Measurements from ENCODE around the gene ATG4B.
A peak's percentile ranks its signal among the peaks of the same experiment; 100 is the strongest.

ATG4B gene

DNA sequence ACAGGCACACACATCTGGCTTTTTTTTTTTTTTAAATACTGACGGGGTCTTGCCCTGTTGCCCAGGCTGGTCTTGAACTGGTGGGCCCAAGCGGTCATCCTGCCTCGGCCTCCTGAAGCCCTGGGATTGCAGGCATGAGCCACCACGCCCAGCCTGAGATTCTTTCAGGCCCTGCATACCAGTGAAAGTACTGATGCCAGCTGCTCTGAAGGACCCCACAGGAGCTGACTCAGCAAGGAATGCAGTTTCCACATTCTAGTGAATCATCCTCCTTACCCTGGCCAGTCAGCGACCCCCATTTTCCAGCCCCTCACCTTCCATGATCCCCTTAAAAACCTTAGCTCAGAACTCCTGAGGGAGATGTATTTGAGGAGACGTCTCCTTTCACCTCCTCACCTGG is 55.0 kb downstream of the ATG4B start:
- H3K4me1 Mint-ChIP-seq, result peaks cover 13% of the 10 kb centered on the region
- no peak overlapping the region for H3K27ac Mint-ChIP-seq
- TF ChIP-seq, protein P1, sequence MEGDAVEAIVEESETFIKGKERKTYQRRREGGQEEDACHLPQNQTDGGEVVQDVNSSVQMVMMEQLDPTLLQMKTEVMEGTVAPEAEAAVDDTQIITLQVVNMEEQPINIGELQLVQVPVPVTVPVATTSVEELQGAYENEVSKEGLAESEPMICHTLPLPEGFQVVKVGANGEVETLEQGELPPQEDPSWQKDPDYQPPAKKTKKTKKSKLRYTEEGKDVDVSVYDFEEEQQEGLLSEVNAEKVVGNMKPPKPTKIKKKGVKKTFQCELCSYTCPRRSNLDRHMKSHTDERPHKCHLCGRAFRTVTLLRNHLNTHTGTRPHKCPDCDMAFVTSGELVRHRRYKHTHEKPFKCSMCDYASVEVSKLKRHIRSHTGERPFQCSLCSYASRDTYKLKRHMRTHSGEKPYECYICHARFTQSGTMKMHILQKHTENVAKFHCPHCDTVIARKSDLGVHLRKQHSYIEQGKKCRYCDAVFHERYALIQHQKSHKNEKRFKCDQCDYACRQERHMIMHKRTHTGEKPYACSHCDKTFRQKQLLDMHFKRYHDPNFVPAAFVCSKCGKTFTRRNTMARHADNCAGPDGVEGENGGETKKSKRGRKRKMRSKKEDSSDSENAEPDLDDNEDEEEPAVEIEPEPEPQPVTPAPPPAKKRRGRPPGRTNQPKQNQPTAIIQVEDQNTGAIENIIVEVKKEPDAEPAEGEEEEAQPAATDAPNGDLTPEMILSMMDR (IDR thresholded peaks at IDR 0.05), result no peak
- peaks cover 42% of the 10 kb centered on the region for H3K36me3 Mint-ChIP-seq (ENCODE audit: low read depth)
- no peaks in the 10 kb centered on the region for H3K27me3 Mint-ChIP-seq (ENCODE audit: low read depth, poor library complexity)
- no peaks in the 10 kb centered on the region for H3K9me3 Mint-ChIP-seq
- no peak for DNase-seq
- no peak overlapping the region for H3K4me3 Mint-ChIP-seq

DNA sequence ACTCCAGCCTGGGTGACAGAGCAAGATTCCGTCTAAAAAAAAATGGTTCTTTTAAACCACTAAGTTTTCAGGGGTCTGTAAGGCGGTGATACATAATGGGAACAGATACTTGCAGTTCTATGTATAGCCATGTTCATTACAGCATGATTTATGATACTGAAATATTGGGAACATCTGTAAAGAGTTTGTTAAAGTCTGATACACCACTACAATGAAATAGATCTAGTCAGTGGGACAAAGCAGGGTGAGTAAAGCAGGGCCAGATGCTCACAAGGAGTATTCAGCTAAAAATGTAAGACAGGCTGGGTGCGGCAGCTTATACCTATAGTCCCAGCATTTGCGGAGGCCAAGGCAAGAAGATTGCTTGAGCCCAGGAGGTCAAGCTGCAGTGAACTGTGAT is 58.2 kb downstream of the ATG4B start:
- H3K27ac Mint-ChIP-seq, result peak overlapping the region; percentile 40
- no peak overlapping the region for H3K4me3 Mint-ChIP-seq
- H3K9me3 Mint-ChIP-seq, result no peaks in the 10 kb centered on the region
- peaks cover 34% of the 10 kb centered on the region for H3K36me3 Mint-ChIP-seq (ENCODE audit: low read depth)
- peaks cover 5% of the 10 kb centered on the region for H3K4me1 Mint-ChIP-seq
- TF ChIP-seq, protein P1 (IDR thresholded peaks at IDR 0.05), result no peak
- DNase-seq, result no peak
- no peaks in the 10 kb centered on the region for H3K27me3 Mint-ChIP-seq (ENCODE audit: low read depth, poor library complexity)

GRCh38 chr2:241701149-241701398 is 63.6 kb downstream of the ATG4B start:
- Mint-ChIP-seq H3K27ac (peak overlapping the region; percentile 57), H3K27me3 (ENCODE audit: low read depth, poor library complexity) (no peaks in the 10 kb centered on the region), H3K4me3 (peak overlapping the region; percentile 83), H3K36me3 (ENCODE audit: low read depth) (peaks cover 36% of the 10 kb centered on the region), H3K9me3 (peaks cover 7% of the 10 kb centered on the region), H3K4me1 (peaks cover 24% of the 10 kb centered on the region)
- TF ChIP-seq, protein P1 (IDR thresholded peaks at IDR 0.05), result peak; percentile 18
- DNase-seq, result no peak

DNA sequence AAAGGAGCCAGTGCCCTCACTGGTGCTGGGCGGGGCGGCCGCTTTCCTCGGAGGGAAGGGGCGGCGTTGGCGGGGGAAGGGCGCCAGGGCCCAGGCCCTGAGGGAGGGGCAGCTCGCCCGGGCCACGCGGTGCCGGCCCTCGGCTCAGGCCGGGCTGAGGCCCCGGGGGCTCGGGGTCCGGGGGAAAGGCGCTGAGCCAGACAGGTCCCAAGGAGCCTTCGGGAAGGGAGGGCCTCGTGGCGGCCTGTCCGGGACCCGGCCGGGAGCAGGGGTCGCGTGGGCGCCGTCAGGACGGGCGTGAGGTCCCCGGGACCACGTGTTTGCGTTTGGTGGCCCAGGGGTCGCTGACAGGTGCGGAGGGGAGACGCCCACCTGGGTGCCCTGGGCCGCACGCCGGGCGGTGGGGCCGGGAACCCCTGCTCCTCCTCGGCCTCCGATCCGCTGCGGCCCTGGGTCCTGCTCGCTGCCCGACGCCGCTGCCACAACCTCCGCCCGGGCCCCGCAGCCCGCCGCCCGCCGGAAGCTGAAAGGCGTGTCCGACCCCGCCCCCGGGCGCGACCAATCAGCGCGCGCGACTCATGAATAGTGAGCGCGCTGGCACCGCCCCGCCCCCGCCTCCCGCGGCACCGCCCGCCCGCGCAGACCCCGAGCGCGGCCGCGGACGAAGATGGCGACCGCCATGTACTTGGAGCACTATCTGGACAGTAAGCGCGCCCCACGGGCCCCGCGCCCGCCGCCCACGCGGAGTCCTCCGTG is 64.1 kb downstream of the ATG4B start, which contains the start of gene ING5:
ING5 (plus strand) TSS at position 641 of the 756 bp plus-strand sequence; CDS start at position 668, 27 bp downstream.
- H3K27ac Mint-ChIP-seq, result peak within 1 kb of the TSS; percentile 57
- peak within 1 kb of the TSS; percentile 86 for H3K4me3 Mint-ChIP-seq

GRCh38 chr2:241702155-241703031 is 64.9 kb downstream of the ATG4B start:
- peaks cover 44% of the 10 kb centered on the region for H3K36me3 Mint-ChIP-seq (ENCODE audit: low read depth)
- peak overlapping the region; percentile 86 for H3K4me3 Mint-ChIP-seq
- DNase-seq, result peak; percentile 89
- H3K4me1 Mint-ChIP-seq, result peaks cover 24% of the 10 kb centered on the region
- H3K27ac Mint-ChIP-seq, result no peak overlapping the region
- H3K9me3 Mint-ChIP-seq, result peaks cover 20% of the 10 kb centered on the region
- H3K27me3 Mint-ChIP-seq (ENCODE audit: low read depth, poor library complexity), result no peaks in the 10 kb centered on the region
- TF ChIP-seq, protein P1 (IDR thresholded peaks at IDR 0.05), result peak; percentile 36

More for the DNA sequence above, 64.1 kb downstream of the ATG4B start, which contains the start of gene ING5:
- DNase-seq, result peak; percentile 99
- H3K27me3 Mint-ChIP-seq (ENCODE audit: low read depth, poor library complexity), result no peaks in the 10 kb centered on the region
- peaks cover 24% of the 10 kb centered on the region for H3K4me1 Mint-ChIP-seq
- peaks cover 36% of the 10 kb centered on the region for H3K36me3 Mint-ChIP-seq (ENCODE audit: low read depth)
- TF ChIP-seq, protein P1 (IDR thresholded peaks at IDR 0.05), result no peak
- peaks cover 12% of the 10 kb centered on the region for H3K9me3 Mint-ChIP-seq
